GM12878 (cell line): ENCODE measurements around the gene PACS2. TPM values are rescaled to one million over a fixed set of nuclear protein-coding genes. Genes with fewer than 3 reads are reported as not detected.

Experiments used
- ATAC-seq: fragments of 200-7000 bp; cut with Tn5 transposase; 3 replicates; pipeline ENCODE4 v1.9.1; 2020; ENCODE audit warnings: mild to moderate bottlenecking, moderate library complexity
- BruUV-seq: library from RNA; stranded (reverse); fragments of 400-500 nt; replicated peaks from 2 replicates; lab custom pipeline; 2021; lab: Mats Ljungman, UMichigan
- CTCF ChIA-PET: fragments of 300-600 bp; sonication (Branson Sonifier 250); formaldehyde crosslinking; extraction: SDS; loops from one replicate; lab custom pipeline; 2021; ENCODE audit warnings: inconsistent platforms; lab: Yijun Ruan, JAX
- POLR2A ChIA-PET: fragments of 350-600 bp; formaldehyde crosslinking; extraction: SDS; loops from one replicate; lab custom pipeline; 2021; ENCODE audit warnings: inconsistent platforms; lab: Charles Lee
- RAD21 ChIA-PET: fragments of 300-600 bp; sonication (Branson Sonifier 250); formaldehyde crosslinking; loops from one replicate; lab custom pipeline; 2023; ENCODE audit warnings: antibody characterized with exemption; ENCODE audit not compliant: unreplicated experiment; lab: Charles Lee
- SMC1A ChIA-PET: fragments of 300-600 bp; sonication (Branson Sonifier 250); formaldehyde crosslinking; loops from one replicate; lab custom pipeline; 2023; ENCODE audit not compliant: unreplicated experiment, uncharacterized antibody; lab: Charles Lee
- DNase-seq: peaks from one replicate; pipeline ENCODE4 v3.0.0-alpha.2; 2011; ENCODE audit warnings: low read depth, low spot score
- FAIRE-seq: peaks from 3 replicates; lab custom pipeline; 2011; peaks lifted over from hg19 to GRCh38; lab: Jason Lieb, UNC
- H2AFZ ChIP-seq: 2 replicates; pipeline ENCODE4 v1.6.0; 2011; ENCODE audit warnings: low read depth, low read length, control low read depth; ENCODE audit not compliant: control insufficient read depth
- H3K27ac ChIP-seq: 2 replicates; pipeline ENCODE4 v1.5.1; 2011; ENCODE audit warnings: control low read depth; ENCODE audit not compliant: control insufficient read depth, insufficient read depth
- H3K27me3 ChIP-seq, 2 experiments: replicated peaks in 1 of 2; 2 replicates each; pipeline versions ENCODE4 v1.6.0 to v1.6.1; 2011; ENCODE audit warnings: low read length in 1 of 2; ENCODE audit not compliant: control insufficient read depth in 2 of 2, insufficient read depth in 2 of 2
- H3K36me3 ChIP-seq, 2 experiments: 2 replicates each; pipeline ENCODE4 v1.5.1; 2011; ENCODE audit warnings: low read length in 1 of 2; ENCODE audit not compliant: control insufficient read depth in 2 of 2, insufficient read depth in 2 of 2
- H3K4me1 ChIP-seq: 2 replicates; pipeline ENCODE4 v1.6.1; 2011; ENCODE audit warnings: mild to moderate bottlenecking, low read length, moderate library complexity, mixed read lengths; ENCODE audit not compliant: control insufficient read depth, insufficient read depth
- H3K4me2 ChIP-seq: 2 replicates; pipeline ENCODE4 v1.6.0; 2011; ENCODE audit warnings: control low read depth; ENCODE audit not compliant: control insufficient read depth, insufficient read depth
- H3K4me3 ChIP-seq: fragments of 200-600 bp; sonication (generic); 2 replicates; pipeline ENCODE4 v1.5.1; 2016
- H3K79me2 ChIP-seq: 2 replicates; pipeline ENCODE4 v1.6.0; 2011; ENCODE audit warnings: low read length; ENCODE audit not compliant: control insufficient read depth, insufficient read depth
- H3K9ac ChIP-seq: 2 replicates; pipeline ENCODE4 v1.8.0; 2011; ENCODE audit warnings: low read length, control low read depth, mixed read lengths; ENCODE audit not compliant: control insufficient read depth, insufficient read depth
- H3K9me3 ChIP-seq: replicated peaks from 3 replicates; pipeline ENCODE4 v1.5.1; 2011; ENCODE audit warnings: mild to moderate bottlenecking, low read length; ENCODE audit not compliant: control insufficient read depth, insufficient read depth
- H4K20me1 ChIP-seq: 2 replicates; pipeline ENCODE4 v1.6.0; 2011; ENCODE audit not compliant: control insufficient read depth, insufficient read depth
- CHD2 ChIP-seq: IDR thresholded peaks from 2 replicates; pipeline ENCODE4 v1.6.1; 2011; ENCODE audit warnings: low read depth, low read length, improper control_type of control experiment, borderline replicate concordance
- CHD4 ChIP-seq: fragments of 200-600 bp; sonication (generic); IDR thresholded peaks from 2 replicates; pipeline ENCODE4 v1.6.1; 2016; ENCODE audit warnings: mild to moderate bottlenecking
- EED ChIP-seq: sonication (generic); IDR thresholded peaks from 2 replicates; pipeline ENCODE4 v1.6.1; 2016; ENCODE audit warnings: antibody characterized with exemption, low read depth
- FOXK2 ChIP-seq: fragments of 450-650 bp; IDR thresholded peaks from 2 replicates; pipeline ENCODE4 v1.6.1; 2017; ENCODE audit warnings: mild to moderate bottlenecking, moderate library complexity
- GABPA ChIP-seq: IDR thresholded peaks from 2 replicates; pipeline ENCODE4 v1.6.1; 2014; ENCODE audit warnings: antibody characterized with exemption, low read depth, mild to moderate bottlenecking, inconsistent platforms
- MYB ChIP-seq: fragments of 150-350 bp; IDR thresholded peaks from 2 replicates; pipeline ENCODE4 v1.6.1; 2014; ENCODE audit warnings: mild to moderate bottlenecking, low read depth, low read length, borderline replicate concordance
- NFYA ChIP-seq: IDR thresholded peaks from 2 replicates; pipeline ENCODE4 v1.6.1; 2011; ENCODE audit warnings: low read depth, mild to moderate bottlenecking, low read length, improper control_type of control experiment, borderline replicate concordance
- PAX5 ChIP-seq: IDR thresholded peaks from 2 replicates; pipeline ENCODE4 v1.6.1; 2011; ENCODE audit warnings: low read depth, low read length, borderline replicate concordance
- RAD21 ChIP-seq: IDR thresholded peaks from 2 replicates; pipeline ENCODE4 v1.6.1; 2011; ENCODE audit warnings: mild to moderate bottlenecking, low read depth, low read length, moderate library complexity; ENCODE audit not compliant: insufficient read depth
- RFX5 ChIP-seq: IDR thresholded peaks from 2 replicates; pipeline ENCODE4 v1.6.1; 2011; ENCODE audit warnings: low read depth, low read length, improper control_type of control experiment
- SIN3A ChIP-seq: IDR thresholded peaks from 2 replicates; pipeline ENCODE4 v1.6.1; 2012; ENCODE audit warnings: low read depth, low read length, improper control_type of control experiment
- SMC3 ChIP-seq: IDR thresholded peaks from 2 replicates; pipeline ENCODE4 v1.6.1; 2011; ENCODE audit warnings: low read length, improper control_type of control experiment, borderline replicate concordance
- ZNF274 ChIP-seq: IDR thresholded peaks from one replicate; pipeline ENCODE4 v1.8.0; 2011; ENCODE audit not compliant: insufficient read length, insufficient read depth
- WGBS: methylation state at CpG from one replicate; pipeline ENCODE4 v1.1.6; 2016; ENCODE audit warnings: low lambda C conversion rate; ENCODE audit not compliant: insufficient replicate concordance, insufficient coverage; ENCODE audit errors: missing lambda C conversion rate; 5-methylcytosine and 5-hydroxymethylcytosine counted together
- in situ Hi-C: fragments of 300-500 bp; cut with MboI; formaldehyde crosslinking; loops from 9 replicates; pipeline ENCODE4 v1.14.3; 2018; ENCODE audit warnings: mixed read lengths
- intact Hi-C: fragments of 100-400 bp; cut with micrococcal nuclease; formaldehyde crosslinking; loops from one replicate; pipeline ENCODE4 v1.14.2; 2022; ENCODE audit not compliant: unreplicated experiment
- polyA plus RNA-seq, 11 experiments: library from polyadenylated mRNA; depleted of rRNA in 4 of 11; unstranded in 6 of 11; stranded (reverse) in 5 of 11; fragments of >200 nt; fragmentation: Nextera tagmentation in 4 of 11; fragmentation: Illumina TruSeq in 1 of 11; extraction: Ambion mirVana in 4 of 11; extraction: Trizol in 1 of 11; gene quantifications; 1 replicate in 1 of 11; 2 replicates in 10 of 11; pipeline versions ENCODE4 v1.2.1 to v1.2.3, GENCODE V29; 2011 to 2016; ENCODE audit warnings: inconsistent platforms in 2 of 11, missing spikeins in 2 of 11, low read depth in 1 of 11
- total RNA-seq, 4 experiments: library from RNA; depleted of rRNA in 3 of 4; stranded (reverse); fragments of >200 nt in 3 of 4; fragmentation: Illumina TruSeq in 1 of 4; extraction: Trizol in 1 of 4; gene quantifications; 2 replicates each; pipeline versions ENCODE4 v1.2.1 to v1.2.3, GENCODE V29; 2013 to 2021
- TF ChIP-seq, protein P1 (sequence below): fragments of 450-650 bp; IDR thresholded peaks from 2 replicates; pipeline ENCODE4 v1.6.1; 2017; ENCODE audit warnings: mild to moderate bottlenecking
- TF ChIP-seq, protein P2 (sequence below): IDR thresholded peaks from 2 replicates; pipeline ENCODE4 v1.6.1; 2011; ENCODE audit warnings: borderline replicate concordance, low read depth, mild to moderate bottlenecking, moderate library complexity, low read length; ENCODE audit not compliant: insufficient read depth, poor library complexity, severe bottlenecking
- TF ChIP-seq, protein P3 (sequence below): IDR thresholded peaks from 2 replicates; pipeline ENCODE4 v1.6.1; 2012; ENCODE audit warnings: improper control_type of control experiment, low read depth, low read length; ENCODE audit not compliant: insufficient replicate concordance
- TF ChIP-seq, protein P4 (sequence below): IDR thresholded peaks from 2 replicates; pipeline ENCODE4 v1.6.1; 2012; ENCODE audit warnings: low read depth, low read length, improper control_type of control experiment

Gene PACS2
- total and polyA plus RNA-seq, 10 of the 15 experiments (the other 5 are each of a cell fraction or from before 2014, with no cell fraction given), result 0.21 to 37.3 (median 9.4) TPM

DNA sequence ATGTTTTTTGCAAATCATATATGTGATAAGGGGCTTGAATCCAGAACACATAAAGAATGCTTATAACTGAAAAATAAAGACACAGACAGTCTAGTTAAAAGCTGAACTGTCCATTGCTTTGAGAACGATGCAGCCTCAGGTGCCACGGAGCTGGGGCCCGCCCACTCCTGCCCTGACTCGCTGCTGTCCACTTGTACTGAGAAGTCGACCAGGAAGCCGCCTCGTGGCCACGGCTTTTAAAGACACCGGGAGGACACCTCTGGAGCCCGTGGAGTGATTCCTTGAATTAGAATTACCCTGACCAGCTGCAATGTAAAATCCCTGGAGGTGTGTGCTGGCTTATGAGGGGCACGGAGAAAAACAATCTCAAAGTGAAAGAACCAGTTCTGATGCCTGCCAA lies 59.8 kb downstream of the PACS2 start:
- 69% methylated on average over 11 of the region's 11 CpGs for WGBS
- no peak overlapping the region for H3K4me3 ChIP-seq
- H3K9ac ChIP-seq, result no peak overlapping the region
- ChIA-PET POLR2A (no interaction called here), SMC1A (interaction anchor here (0.6 to 1.3 kb wide), 2 partner anchors 115 to 145 kb away, joined by 3 to 4 read pairs; no protein-coding TSS in a partner anchor), CTCF (interaction anchor here (0.5 to 1.8 kb wide), 3 partner anchors 107 to 767 kb away, joined by 3 to 7 read pairs (median 7); no protein-coding TSS in a partner anchor), RAD21 (no interaction called here)
- no peaks in the 10 kb centered on the region for H4K20me1 ChIP-seq
- in situ Hi-C loops (loop anchor here (5.0 kb wide), 1 partner anchor 113 kb away; the partner anchor contains the start of gene CRIP1), intact Hi-C loops (no loop called here)
- H3K27ac ChIP-seq, result no peak overlapping the region
- FAIRE-seq, result no peak
- no peaks in the 10 kb centered on the region for H3K36me3 ChIP-seq
- no peak for DNase-seq
- no peak for ATAC-seq
- BruUV-seq, result no TSS peak
- no peak overlapping the region for H2AFZ ChIP-seq
- H3K9me3 ChIP-seq, result no peaks in the 10 kb centered on the region
- no peaks in the 10 kb centered on the region; the same call in none of the 2 replicates for H3K4me1 ChIP-seq
- H3K79me2 ChIP-seq, result no peaks in the 10 kb centered on the region
- no peak overlapping the region for H3K4me2 ChIP-seq
- H3K27me3 ChIP-seq, result no peaks in the 10 kb centered on the region
- TF ChIP-seq NFYA (no peak), GABPA (no peak), MYB (no peak), CHD4 (no peak), EED (no peak), RFX5 (no peak), FOXK2 (no peak), CHD2 (no peak), SIN3A (no peak), SMC3 (no peak), RAD21 (no peak), PAX5 (no peak), ZNF274 (no peak)
- TF ChIP-seq, protein P1, sequence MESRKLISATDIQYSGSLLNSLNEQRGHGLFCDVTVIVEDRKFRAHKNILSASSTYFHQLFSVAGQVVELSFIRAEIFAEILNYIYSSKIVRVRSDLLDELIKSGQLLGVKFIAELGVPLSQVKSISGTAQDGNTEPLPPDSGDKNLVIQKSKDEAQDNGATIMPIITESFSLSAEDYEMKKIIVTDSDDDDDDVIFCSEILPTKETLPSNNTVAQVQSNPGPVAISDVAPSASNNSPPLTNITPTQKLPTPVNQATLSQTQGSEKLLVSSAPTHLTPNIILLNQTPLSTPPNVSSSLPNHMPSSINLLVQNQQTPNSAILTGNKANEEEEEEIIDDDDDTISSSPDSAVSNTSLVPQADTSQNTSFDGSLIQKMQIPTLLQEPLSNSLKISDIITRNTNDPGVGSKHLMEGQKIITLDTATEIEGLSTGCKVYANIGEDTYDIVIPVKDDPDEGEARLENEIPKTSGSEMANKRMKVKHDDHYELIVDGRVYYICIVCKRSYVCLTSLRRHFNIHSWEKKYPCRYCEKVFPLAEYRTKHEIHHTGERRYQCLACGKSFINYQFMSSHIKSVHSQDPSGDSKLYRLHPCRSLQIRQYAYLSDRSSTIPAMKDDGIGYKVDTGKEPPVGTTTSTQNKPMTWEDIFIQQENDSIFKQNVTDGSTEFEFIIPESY, result no peak
- TF ChIP-seq, protein P2, sequence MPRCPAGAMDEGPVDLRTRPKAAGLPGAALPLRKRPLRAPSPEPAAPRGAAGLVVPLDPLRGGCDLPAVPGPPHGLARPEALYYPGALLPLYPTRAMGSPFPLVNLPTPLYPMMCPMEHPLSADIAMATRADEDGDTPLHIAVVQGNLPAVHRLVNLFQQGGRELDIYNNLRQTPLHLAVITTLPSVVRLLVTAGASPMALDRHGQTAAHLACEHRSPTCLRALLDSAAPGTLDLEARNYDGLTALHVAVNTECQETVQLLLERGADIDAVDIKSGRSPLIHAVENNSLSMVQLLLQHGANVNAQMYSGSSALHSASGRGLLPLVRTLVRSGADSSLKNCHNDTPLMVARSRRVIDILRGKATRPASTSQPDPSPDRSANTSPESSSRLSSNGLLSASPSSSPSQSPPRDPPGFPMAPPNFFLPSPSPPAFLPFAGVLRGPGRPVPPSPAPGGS, result no peak
- TF ChIP-seq, protein P3, sequence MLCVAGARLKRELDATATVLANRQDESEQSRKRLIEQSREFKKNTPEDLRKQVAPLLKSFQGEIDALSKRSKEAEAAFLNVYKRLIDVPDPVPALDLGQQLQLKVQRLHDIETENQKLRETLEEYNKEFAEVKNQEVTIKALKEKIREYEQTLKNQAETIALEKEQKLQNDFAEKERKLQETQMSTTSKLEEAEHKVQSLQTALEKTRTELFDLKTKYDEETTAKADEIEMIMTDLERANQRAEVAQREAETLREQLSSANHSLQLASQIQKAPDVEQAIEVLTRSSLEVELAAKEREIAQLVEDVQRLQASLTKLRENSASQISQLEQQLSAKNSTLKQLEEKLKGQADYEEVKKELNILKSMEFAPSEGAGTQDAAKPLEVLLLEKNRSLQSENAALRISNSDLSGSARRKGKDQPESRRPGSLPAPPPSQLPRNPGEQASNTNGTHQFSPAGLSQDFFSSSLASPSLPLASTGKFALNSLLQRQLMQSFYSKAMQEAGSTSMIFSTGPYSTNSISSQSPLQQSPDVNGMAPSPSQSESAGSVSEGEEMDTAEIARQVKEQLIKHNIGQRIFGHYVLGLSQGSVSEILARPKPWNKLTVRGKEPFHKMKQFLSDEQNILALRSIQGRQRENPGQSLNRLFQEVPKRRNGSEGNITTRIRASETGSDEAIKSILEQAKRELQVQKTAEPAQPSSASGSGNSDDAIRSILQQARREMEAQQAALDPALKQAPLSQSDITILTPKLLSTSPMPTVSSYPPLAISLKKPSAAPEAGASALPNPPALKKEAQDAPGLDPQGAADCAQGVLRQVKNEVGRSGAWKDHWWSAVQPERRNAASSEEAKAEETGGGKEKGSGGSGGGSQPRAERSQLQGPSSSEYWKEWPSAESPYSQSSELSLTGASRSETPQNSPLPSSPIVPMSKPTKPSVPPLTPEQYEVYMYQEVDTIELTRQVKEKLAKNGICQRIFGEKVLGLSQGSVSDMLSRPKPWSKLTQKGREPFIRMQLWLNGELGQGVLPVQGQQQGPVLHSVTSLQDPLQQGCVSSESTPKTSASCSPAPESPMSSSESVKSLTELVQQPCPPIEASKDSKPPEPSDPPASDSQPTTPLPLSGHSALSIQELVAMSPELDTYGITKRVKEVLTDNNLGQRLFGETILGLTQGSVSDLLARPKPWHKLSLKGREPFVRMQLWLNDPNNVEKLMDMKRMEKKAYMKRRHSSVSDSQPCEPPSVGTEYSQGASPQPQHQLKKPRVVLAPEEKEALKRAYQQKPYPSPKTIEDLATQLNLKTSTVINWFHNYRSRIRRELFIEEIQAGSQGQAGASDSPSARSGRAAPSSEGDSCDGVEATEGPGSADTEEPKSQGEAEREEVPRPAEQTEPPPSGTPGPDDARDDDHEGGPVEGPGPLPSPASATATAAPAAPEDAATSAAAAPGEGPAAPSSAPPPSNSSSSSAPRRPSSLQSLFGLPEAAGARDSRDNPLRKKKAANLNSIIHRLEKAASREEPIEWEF, result no peak
- TF ChIP-seq, protein P4, sequence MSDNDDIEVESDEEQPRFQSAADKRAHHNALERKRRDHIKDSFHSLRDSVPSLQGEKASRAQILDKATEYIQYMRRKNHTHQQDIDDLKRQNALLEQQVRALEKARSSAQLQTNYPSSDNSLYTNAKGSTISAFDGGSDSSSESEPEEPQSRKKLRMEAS, result no peak
